Suprapubic skin (tissue), 3 donors: ENCODE measurements around the gene ZNF423.

Experiments used
- CTCF ChIP-seq, 2 donors: fragments of 200-600 bp in 1 of 2; fragments of 450-650 bp in 1 of 2; sonication (generic) in 1 of 2; IDR thresholded peaks; one replicate each; pipeline ENCODE4 v1.5.1; 2016 to 2019; ENCODE audit warnings: antibody characterized with exemption in 2 of 2, mild to moderate bottlenecking in 1 of 2, moderate library complexity in 1 of 2
- POLR2AphosphoS5 ChIP-seq, 3 donors: sonication (generic); formaldehyde crosslinking; IDR thresholded peaks; one replicate each; pipeline ENCODE4 v1.6.1; 2017; ENCODE audit warnings: antibody characterized with exemption in 3 of 3

- TF ChIP-seq CTCF (IDR thresholded peaks at IDR 0.05) (no peak), POLR2AphosphoS5 (IDR thresholded peaks at IDR 0.05) (no peak)
Observed at GRCh38 chr16:49502136-49502881, 353.6 kb downstream of the ZNF423 start.
